Keratinocyte (primary cell): ENCODE results near the gene MYEF2.

ENCODE experiments used
- EZH2 ChIP-seq: IDR thresholded peaks from one replicate; pipeline ENCODE4 v1.6.1; 2012; ENCODE audit warnings: inconsistent platforms, mild to moderate bottlenecking, low read length, moderate library complexity
- TF ChIP-seq, protein P1 (sequence below), 3 experiments: IDR thresholded peaks in 1 of 3; conservative IDR thresholded peaks in 1 of 3; optimal IDR thresholded peaks in 1 of 3; 2 replicates in 2 of 3; 3 replicates in 1 of 3; pipeline versions ENCODE3 to v1.5.1; 2011; ENCODE audit warnings: low read length in 3 of 3, mild to moderate bottlenecking in 3 of 3, moderate library complexity in 2 of 3, control low read depth in 1 of 3, inconsistent platforms in 1 of 3; ENCODE audit not compliant: insufficient read depth in 2 of 3; ENCODE audit errors: extremely low read depth in 1 of 3

DNA sequence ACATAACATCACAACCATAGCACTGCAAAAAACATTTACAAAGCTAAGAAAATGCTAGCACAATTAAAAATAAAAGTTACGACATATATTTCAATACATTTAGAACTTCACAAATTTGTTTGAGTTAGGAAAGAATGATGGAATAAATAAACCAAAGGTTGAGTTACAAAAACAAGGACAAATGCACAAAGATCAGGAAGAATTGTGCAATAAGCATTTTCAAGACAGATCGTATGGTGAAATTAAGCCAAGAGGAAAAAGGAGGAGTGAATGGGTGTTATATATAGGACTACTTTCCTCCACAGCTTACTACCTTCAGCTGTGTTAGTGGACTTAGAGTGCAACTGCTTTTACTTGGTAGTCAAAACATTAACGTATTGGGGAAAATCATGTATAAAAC, 7.4 kb upstream of the MYEF2 start:
- TF ChIP-seq, protein P1, sequence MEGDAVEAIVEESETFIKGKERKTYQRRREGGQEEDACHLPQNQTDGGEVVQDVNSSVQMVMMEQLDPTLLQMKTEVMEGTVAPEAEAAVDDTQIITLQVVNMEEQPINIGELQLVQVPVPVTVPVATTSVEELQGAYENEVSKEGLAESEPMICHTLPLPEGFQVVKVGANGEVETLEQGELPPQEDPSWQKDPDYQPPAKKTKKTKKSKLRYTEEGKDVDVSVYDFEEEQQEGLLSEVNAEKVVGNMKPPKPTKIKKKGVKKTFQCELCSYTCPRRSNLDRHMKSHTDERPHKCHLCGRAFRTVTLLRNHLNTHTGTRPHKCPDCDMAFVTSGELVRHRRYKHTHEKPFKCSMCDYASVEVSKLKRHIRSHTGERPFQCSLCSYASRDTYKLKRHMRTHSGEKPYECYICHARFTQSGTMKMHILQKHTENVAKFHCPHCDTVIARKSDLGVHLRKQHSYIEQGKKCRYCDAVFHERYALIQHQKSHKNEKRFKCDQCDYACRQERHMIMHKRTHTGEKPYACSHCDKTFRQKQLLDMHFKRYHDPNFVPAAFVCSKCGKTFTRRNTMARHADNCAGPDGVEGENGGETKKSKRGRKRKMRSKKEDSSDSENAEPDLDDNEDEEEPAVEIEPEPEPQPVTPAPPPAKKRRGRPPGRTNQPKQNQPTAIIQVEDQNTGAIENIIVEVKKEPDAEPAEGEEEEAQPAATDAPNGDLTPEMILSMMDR (optimal IDR thresholded peaks at IDR 0.05 in 1 of 3, IDR thresholded peaks at IDR 0.05 in 1 of 3, conservative IDR thresholded peaks at IDR 0.05 in 1 of 3; ENCODE audit: extremely low read depth in 1 of 3, insufficient read depth in 2 of 3, low read length in 3 of 3), result no peak
- TF ChIP-seq EZH2, result no peak
